Measurements from ENCODE around the gene IQCB1.

DNA sequence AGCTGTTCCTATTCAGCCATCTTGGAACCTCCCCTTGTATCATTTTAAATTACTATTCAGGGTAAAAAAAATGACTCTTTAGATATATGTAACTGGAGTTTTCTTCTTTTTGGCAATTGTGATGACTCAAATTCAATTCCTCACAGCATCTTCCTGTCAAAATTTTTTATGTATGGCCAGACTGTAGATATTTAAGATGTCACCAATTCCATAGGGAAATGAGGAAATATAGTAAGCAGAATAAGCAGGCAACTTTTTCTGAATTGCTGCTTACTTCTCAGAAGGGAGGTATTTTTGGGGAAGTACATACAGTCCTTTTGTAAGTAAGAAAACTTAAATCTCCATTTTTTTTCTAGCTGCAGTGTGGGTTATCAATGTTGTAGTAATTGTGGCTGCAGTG, 28.9 kb upstream of the IQCB1 start:
- TF ChIP-seq CTCF (conservative IDR thresholded peaks at IDR 0.05; ENCODE audit: low read length) (no peak), EZH2phosphoT487 (IDR thresholded peaks at IDR 0.05; ENCODE audit: borderline replicate concordance) (no peak)

All from Loucy (cell line).